Mesenchymal stem cell (in vitro differentiated cells and primary cell): ENCODE measurements around the gene SEMA3D.
A peak's percentile ranks its signal among the peaks of the same experiment; 100 is the strongest.

Source experiments
- DNase-seq: peaks from one replicate; pipeline ENCODE4 v3.0.0-alpha.2; 2013
- H2AFZ ChIP-seq: one replicate; pipeline ENCODE4 v1.6.1; 2013; ENCODE audit warnings: low read depth, mild to moderate bottlenecking, control low read depth, inconsistent platforms, low read length, moderate library complexity
- H2AK5ac ChIP-seq: 2 replicates; pipeline ENCODE4 v1.6.1; 2013; ENCODE audit warnings: low read length, moderate library complexity, mild to moderate bottlenecking, inconsistent platforms; ENCODE audit not compliant: severe bottlenecking
- H2BK120ac ChIP-seq: one replicate; pipeline ENCODE4 v1.6.1; 2013; ENCODE audit warnings: low read depth, mild to moderate bottlenecking, inconsistent platforms, low read length, moderate library complexity
- H2BK12ac ChIP-seq, 2 experiments: one replicate each; pipeline ENCODE4 v1.6.1; 2013; ENCODE audit warnings: inconsistent platforms in 2 of 2, low read length in 2 of 2, mild to moderate bottlenecking in 2 of 2, moderate library complexity in 2 of 2, control low read depth in 1 of 2
- H2BK15ac ChIP-seq: one replicate; pipeline ENCODE4 v1.6.1; 2013; ENCODE audit warnings: mild to moderate bottlenecking, low read depth, inconsistent platforms; ENCODE audit not compliant: poor library complexity, severe bottlenecking
- H2BK5ac ChIP-seq: 2 replicates; pipeline ENCODE4 v1.6.1; 2013; ENCODE audit warnings: low read depth, mild to moderate bottlenecking, low read length, control low read depth, inconsistent platforms; ENCODE audit not compliant: poor library complexity, severe bottlenecking
- H3K14ac ChIP-seq, 2 experiments: one replicate each; pipeline ENCODE4 v1.6.1; 2013; ENCODE audit warnings: inconsistent platforms in 2 of 2, low read length in 2 of 2, control low read depth in 1 of 2, mild to moderate bottlenecking in 1 of 2, moderate library complexity in 1 of 2
- H3K18ac ChIP-seq, 2 experiments: one replicate each; pipeline ENCODE4 v1.6.1; 2013; ENCODE audit warnings: inconsistent platforms in 2 of 2, low read length in 2 of 2, control low read depth in 1 of 2, low read depth in 1 of 2, mild to moderate bottlenecking in 1 of 2
- H3K23ac ChIP-seq, 2 experiments: one replicate each; pipeline ENCODE4 v1.6.1; 2013; ENCODE audit warnings: inconsistent platforms in 2 of 2, low read length in 2 of 2, mild to moderate bottlenecking in 2 of 2, moderate library complexity in 2 of 2, control low read depth in 1 of 2
- H3K27ac ChIP-seq: 2 replicates; pipeline ENCODE4 v1.5.1; 2013; ENCODE audit warnings: mild to moderate bottlenecking, moderate library complexity, low read length, control low read depth, inconsistent platforms; ENCODE audit not compliant: poor library complexity, severe bottlenecking
- H3K27me3 ChIP-seq, 2 experiments: 2 replicates each; pipeline versions ENCODE4 v1.6.1 to v1.7.0; 2013; ENCODE audit warnings: low read length in 2 of 2, mild to moderate bottlenecking in 2 of 2, moderate library complexity in 2 of 2, control low read depth in 1 of 2, inconsistent platforms in 1 of 2; ENCODE audit not compliant: control insufficient read depth in 1 of 2, insufficient read depth in 1 of 2
- H3K36me3 ChIP-seq, 2 experiments: 2 replicates each; pipeline versions ENCODE4 v1.6.1 to v1.7.0; 2013; ENCODE audit warnings: low read length in 2 of 2, control low read depth in 1 of 2, inconsistent platforms in 1 of 2, low read depth in 1 of 2, mild to moderate bottlenecking in 1 of 2; ENCODE audit not compliant: insufficient read depth in 2 of 2, control insufficient read depth in 1 of 2
- H3K4ac ChIP-seq, 2 experiments: one replicate each; pipeline ENCODE4 v1.6.1; 2013; ENCODE audit warnings: inconsistent platforms in 2 of 2, low read length in 2 of 2, mild to moderate bottlenecking in 2 of 2, moderate library complexity in 2 of 2, control low read depth in 1 of 2, low read depth in 1 of 2
- H3K4me1 ChIP-seq: 2 replicates; pipeline ENCODE4 v1.6.1; 2013; ENCODE audit warnings: low read depth, low read length, control low read depth; ENCODE audit not compliant: control insufficient read depth, insufficient read depth
- H3K4me2 ChIP-seq: 2 replicates; pipeline ENCODE4 v1.6.1; 2013; ENCODE audit warnings: low read length, mild to moderate bottlenecking, inconsistent platforms; ENCODE audit not compliant: poor library complexity, severe bottlenecking
- H3K4me3 ChIP-seq, 2 experiments: 2 replicates each; pipeline versions ENCODE4 v1.5.1 to v1.7.0; 2013; ENCODE audit warnings: low read length in 2 of 2, mild to moderate bottlenecking in 2 of 2, control low read depth in 1 of 2, low read depth in 1 of 2; ENCODE audit not compliant: insufficient read depth in 1 of 2
- H3K79me1 ChIP-seq: replicated peaks from 2 replicates; pipeline ENCODE4 v1.6.1; 2013; ENCODE audit warnings: mild to moderate bottlenecking, control low read depth, low read length, inconsistent platforms; ENCODE audit not compliant: poor library complexity, severe bottlenecking
- H3K9ac ChIP-seq: 2 replicates; pipeline ENCODE4 v1.7.0; 2013; ENCODE audit warnings: mild to moderate bottlenecking, low read length, moderate library complexity
- H3K9me3 ChIP-seq: 2 replicates; pipeline ENCODE4 v1.7.0; 2013; ENCODE audit warnings: mild to moderate bottlenecking, low read length; ENCODE audit not compliant: control insufficient read depth
- H4K8ac ChIP-seq: one replicate; pipeline ENCODE4 v1.6.1; 2013; ENCODE audit warnings: inconsistent platforms, mild to moderate bottlenecking, low read length, moderate library complexity
- H4K91ac ChIP-seq: one replicate; pipeline ENCODE4 v1.6.1; 2013; ENCODE audit warnings: mild to moderate bottlenecking, low read length, inconsistent platforms
- WGBS: methylation state at CpG from one replicate; pipeline ENCODE4 v1.1.7; 2013; ENCODE audit warnings: mixed read lengths; 5-methylcytosine and 5-hydroxymethylcytosine counted together

The SEMA3D gene

DNA sequence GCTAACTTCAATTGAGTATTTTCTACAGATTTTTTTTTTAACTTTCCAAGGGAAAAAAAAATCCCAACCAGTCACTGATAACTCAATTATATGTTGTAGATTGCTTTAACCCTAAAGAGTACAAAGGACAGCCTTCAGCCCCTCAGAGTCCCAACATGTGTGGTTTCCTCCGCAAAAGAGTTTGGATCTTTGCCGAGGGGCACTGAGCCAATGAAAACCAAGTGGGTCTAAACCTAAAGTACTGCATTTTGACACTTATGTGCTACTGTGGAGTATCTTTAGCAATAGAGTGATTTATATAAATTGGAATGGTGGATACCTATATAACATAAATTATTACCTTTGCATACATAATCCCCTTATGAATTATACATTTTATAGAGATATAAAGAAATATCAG, 91.5 kb downstream of the SEMA3D start:
- Histone ChIP-seq H3K4me2 (no peak overlapping the region), H3K4me1 (no peaks in the 10 kb centered on the region), H3K27me3 (no peaks in the 10 kb centered on the region), H2AK5ac (no peak overlapping the region), H2AFZ (no peak overlapping the region), H2BK5ac (no peak overlapping the region), H2BK15ac (no peak overlapping the region), H4K8ac (no peak overlapping the region), H3K27ac (no peak overlapping the region), H4K91ac (no peak overlapping the region), H3K36me3 (no peaks in the 10 kb centered on the region), H3K23ac (no peak overlapping the region), H3K18ac (no peak overlapping the region), H2BK120ac (no peak overlapping the region), H3K4me3 (no peak overlapping the region), H2BK12ac (no peak overlapping the region), H3K14ac (no peak overlapping the region), H3K79me1 (no peaks in the 10 kb centered on the region), H3K9ac (no peak overlapping the region), H3K9me3 (no peaks in the 10 kb centered on the region), H3K4ac (no peak overlapping the region)
- WGBS, result 100% methylated on average over 1 of the region's 2 CpGs
- DNase-seq, result no peak

DNA sequence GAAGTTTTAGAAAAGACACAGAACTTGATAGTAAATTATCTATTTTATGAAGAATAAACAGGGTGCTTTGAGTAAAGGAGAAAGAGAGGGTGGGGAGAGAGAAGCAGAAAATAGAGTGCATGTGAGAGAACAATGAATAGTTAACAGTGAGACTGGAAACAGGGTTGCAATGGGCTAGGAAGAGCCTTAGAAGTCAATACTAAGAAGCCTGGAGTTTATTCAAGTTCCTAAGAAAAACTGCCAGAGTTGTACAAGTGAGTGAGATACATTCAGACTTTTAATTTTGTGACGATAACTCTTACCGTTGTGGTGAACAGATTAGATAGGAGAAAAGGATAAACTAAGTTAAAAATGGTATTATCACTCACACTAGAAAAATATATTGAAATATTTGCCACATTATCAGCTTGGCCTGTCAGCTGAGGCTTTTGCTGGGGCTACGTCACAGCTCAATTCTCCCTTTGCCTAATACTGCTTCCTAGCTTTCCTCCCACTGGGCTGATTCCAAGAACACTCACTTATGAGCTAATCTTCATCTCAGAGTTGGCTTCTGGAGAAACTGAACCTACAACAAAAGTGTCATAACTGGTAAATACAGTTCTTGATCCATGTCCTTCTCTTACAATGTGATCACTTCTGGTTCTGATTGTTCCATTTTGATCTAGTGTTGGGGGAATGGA, 92.7 kb downstream of the SEMA3D start:
- WGBS, result 96% methylated on average over 1 of the region's 3 CpGs
- Histone ChIP-seq H2BK120ac (no peak overlapping the region), H2AK5ac (no peak overlapping the region), H2BK12ac (no peak overlapping the region), H3K79me1 (no peaks in the 10 kb centered on the region), H3K9ac (peak overlapping the region; percentile 24), H3K27ac (no peak overlapping the region), H3K4me1 (no peaks in the 10 kb centered on the region), H3K9me3 (no peaks in the 10 kb centered on the region), H2BK15ac (no peak overlapping the region), H3K27me3 (no peaks in the 10 kb centered on the region), H2BK5ac (no peak overlapping the region), H3K18ac (no peak overlapping the region), H3K4me2 (no peak overlapping the region), H3K23ac (no peak overlapping the region), H4K91ac (no peak overlapping the region), H3K36me3 (no peaks in the 10 kb centered on the region), H3K4ac (no peak overlapping the region), H2AFZ (no peak overlapping the region), H3K4me3 (no peak overlapping the region), H4K8ac (no peak overlapping the region), H3K14ac (no peak overlapping the region)
- DNase-seq, result no peak

DNA sequence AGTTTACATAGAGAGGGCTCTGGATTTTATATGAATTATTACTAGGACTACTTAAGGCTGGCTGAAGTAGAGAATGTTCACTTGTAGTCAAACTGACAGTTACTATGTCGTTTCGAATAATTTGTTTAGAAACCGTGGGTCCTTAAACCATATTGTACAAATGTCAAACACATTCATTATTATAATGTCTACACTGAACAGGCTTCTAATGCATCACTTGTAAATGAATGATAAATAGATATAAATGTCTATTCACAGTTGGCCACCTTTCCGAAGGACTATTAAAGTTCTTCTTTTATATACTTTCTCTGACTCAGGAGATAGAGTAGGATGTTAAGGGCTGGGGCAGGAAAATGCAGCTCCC, 95.3 kb downstream of the SEMA3D start:
- Histone ChIP-seq H3K4me2 (no peak overlapping the region), H2BK12ac (no peak overlapping the region)

GRCh38 chr7:85090919-85091564, 95.8 kb downstream of the SEMA3D start:
- WGBS, result 95% methylated on average over 3 of the region's 3 CpGs

More for the DNA sequence above, 95.3 kb downstream of the SEMA3D start:
- Histone ChIP-seq H2AFZ (no peak overlapping the region), H3K4me3 (no peak overlapping the region), H3K18ac (no peak overlapping the region), H3K23ac (no peak overlapping the region), H2BK5ac (no peak overlapping the region), H3K4me1 (no peaks in the 10 kb centered on the region), H3K27me3 (no peaks in the 10 kb centered on the region), H3K14ac (no peak overlapping the region), H4K8ac (no peak overlapping the region), H3K27ac (no peak overlapping the region), H2BK120ac (no peak overlapping the region), H3K9ac (no peak overlapping the region), H3K4ac (no peak overlapping the region), H3K9me3 (no peaks in the 10 kb centered on the region), H3K36me3 (no peaks in the 10 kb centered on the region), H3K79me1 (no peaks in the 10 kb centered on the region), H4K91ac (no peak overlapping the region), H2AK5ac (no peak overlapping the region), H2BK15ac (no peak overlapping the region)
- WGBS, result no CpG with 5 or more reads among the region's 4 CpGs
- DNase-seq, result no peak

More at GRCh38 chr7:85090919-85091564, 95.8 kb downstream of the SEMA3D start:
- H4K91ac ChIP-seq, result no peak overlapping the region
- H3K14ac ChIP-seq, result no peak overlapping the region
- no peaks in the 10 kb centered on the region for H3K4me1 ChIP-seq
- no peak overlapping the region for H4K8ac ChIP-seq
- H2BK15ac ChIP-seq, result no peak overlapping the region
- no peak overlapping the region for H2AFZ ChIP-seq
- H3K23ac ChIP-seq, result no peak overlapping the region
- H2BK12ac ChIP-seq, result no peak overlapping the region
- H2BK120ac ChIP-seq, result no peak overlapping the region
- DNase-seq, result no peak
- no peaks in the 10 kb centered on the region for H3K36me3 ChIP-seq
- no peak overlapping the region for H3K4me3 ChIP-seq
- no peaks in the 10 kb centered on the region for H3K27me3 ChIP-seq
- no peak overlapping the region for H3K9ac ChIP-seq
- no peak overlapping the region for H3K4ac ChIP-seq
- no peak overlapping the region for H2BK5ac ChIP-seq
- H3K27ac ChIP-seq, result no peak overlapping the region
- H2AK5ac ChIP-seq, result no peak overlapping the region
- no peak overlapping the region for H3K4me2 ChIP-seq
- no peaks in the 10 kb centered on the region for H3K79me1 ChIP-seq
- no peak overlapping the region for H3K18ac ChIP-seq
- no peaks in the 10 kb centered on the region for H3K9me3 ChIP-seq
